IMR-90 (cell line): ENCODE results near the gene ZNF425. TPM values are rescaled to one million over a fixed set of nuclear protein-coding genes. Genes with fewer than 3 reads are reported as not detected.

ENCODE experiments used
- ATAC-seq: fragments of 200-7000 bp; cut with Tn5 transposase; 2 replicates; pipeline ENCODE4 v1.9.1; 2020; ENCODE audit warnings: low read depth, mild to moderate bottlenecking, moderate library complexity
- BruUV-seq: library from RNA; stranded (reverse); fragments of 400-500 nt; replicated peaks from 2 replicates; lab custom pipeline; 2021; lab: Mats Ljungman, UMichigan
- CTCF ChIA-PET: fragments of 300-600 bp; formaldehyde crosslinking; extraction: SDS; loops from one replicate; lab custom pipeline; 2021; ENCODE audit warnings: antibody characterized with exemption; lab: Yijun Ruan, JAX
- POLR2A ChIA-PET: fragments of 300-600 bp; sonication (Branson Sonifier 250); formaldehyde crosslinking; loops from one replicate; lab custom pipeline; 2022; ENCODE audit warnings: antibody characterized with exemption; ENCODE audit not compliant: unreplicated experiment; lab: Charles Lee
- DNase-seq: peaks from one replicate; pipeline ENCODE4 v3.0.0; 2013
- H2AFZ ChIP-seq: replicated peaks from 2 replicates; pipeline ENCODE3; 2013; ENCODE audit warnings: low read length, mild to moderate bottlenecking; ENCODE audit not compliant: poor library complexity
- H2AK5ac ChIP-seq: 2 replicates; pipeline ENCODE4 v1.6.1; 2013; ENCODE audit warnings: low read depth, low read length, inconsistent platforms
- H2AK9ac ChIP-seq: replicated peaks from 2 replicates; pipeline ENCODE3; 2013; ENCODE audit warnings: mild to moderate bottlenecking, low read depth, low read length, moderate library complexity; ENCODE audit not compliant: poor library complexity
- H2BK120ac ChIP-seq: 2 replicates; pipeline ENCODE4 v1.6.1; 2013; ENCODE audit warnings: low read depth, low read length, inconsistent platforms
- H2BK15ac ChIP-seq: 3 replicates; pipeline ENCODE4 v1.6.1; 2013; ENCODE audit warnings: low read depth, low read length, inconsistent platforms
- H2BK20ac ChIP-seq: 2 replicates; pipeline ENCODE4 v1.6.1; 2013; ENCODE audit warnings: low read depth, mild to moderate bottlenecking, inconsistent platforms, low read length, moderate library complexity
- H2BK5ac ChIP-seq: 2 replicates; pipeline ENCODE4 v1.6.1; 2013; ENCODE audit warnings: mild to moderate bottlenecking, low read depth, low read length, inconsistent platforms; ENCODE audit not compliant: poor library complexity, severe bottlenecking
- H3K14ac ChIP-seq: replicated peaks from 2 replicates; pipeline ENCODE4 v1.6.1; 2013; ENCODE audit warnings: low read depth, low read length, inconsistent platforms
- H3K18ac ChIP-seq: 2 replicates; pipeline ENCODE4 v1.6.1; 2013; ENCODE audit warnings: low read depth, low read length, control low read depth
- H3K23ac ChIP-seq: 2 replicates; pipeline ENCODE4 v1.6.1; 2013; ENCODE audit warnings: low read depth, low read length, inconsistent platforms
- H3K27ac ChIP-seq: 2 replicates; pipeline ENCODE4 v1.5.1; 2013; ENCODE audit warnings: mild to moderate bottlenecking, control low read depth, low read length; ENCODE audit not compliant: insufficient read depth
- H3K27me3 ChIP-seq: 2 replicates; pipeline ENCODE4 v1.6.1; 2013; ENCODE audit warnings: low read length; ENCODE audit not compliant: control insufficient read depth, insufficient read depth
- H3K36me3 ChIP-seq: 2 replicates; pipeline ENCODE4 v1.6.1; 2013; ENCODE audit warnings: low read length, mixed read lengths; ENCODE audit not compliant: control insufficient read depth, insufficient read depth
- H3K4ac ChIP-seq: 2 replicates; pipeline ENCODE4 v1.6.1; 2013; ENCODE audit warnings: low read depth, low read length, inconsistent platforms
- H3K4me1 ChIP-seq: 2 replicates; pipeline ENCODE4 v1.6.1; 2013; ENCODE audit warnings: low read length, mixed read lengths; ENCODE audit not compliant: control insufficient read depth, insufficient read depth
- H3K4me2 ChIP-seq: 2 replicates; pipeline ENCODE4 v1.6.1; 2013; ENCODE audit warnings: low read depth, mild to moderate bottlenecking, control low read depth, low read length, moderate library complexity
- H3K4me3 ChIP-seq: 2 replicates; pipeline ENCODE4 v1.5.1; 2013; ENCODE audit warnings: low read depth, mild to moderate bottlenecking, control low read depth, low read length, moderate library complexity; ENCODE audit not compliant: insufficient read depth
- H3K56ac ChIP-seq: 2 replicates; pipeline ENCODE4 v1.6.1; 2013; ENCODE audit warnings: low read length, inconsistent platforms; ENCODE audit not compliant: insufficient read depth; ENCODE audit errors: extremely low read depth
- H3K79me1 ChIP-seq, 2 experiments: 2 replicates each; pipeline ENCODE4 v1.6.1; 2013; ENCODE audit warnings: low read length in 2 of 2, inconsistent platforms in 1 of 2, low read depth in 1 of 2
- H3K9ac ChIP-seq: 2 replicates; pipeline ENCODE4 v1.6.1; 2013; ENCODE audit warnings: low read depth, low read length, control low read depth
- H3K9me1 ChIP-seq: 2 replicates; pipeline ENCODE4 v1.6.1; 2013; ENCODE audit warnings: low read length, inconsistent platforms; ENCODE audit not compliant: insufficient read depth
- H3K9me3 ChIP-seq: 2 replicates; pipeline ENCODE4 v1.6.1; 2013; ENCODE audit warnings: low read length; ENCODE audit not compliant: control insufficient read depth, insufficient read depth
- H4K20me1 ChIP-seq: 2 replicates; pipeline ENCODE4 v1.6.1; 2013; ENCODE audit warnings: low read length, inconsistent platforms; ENCODE audit not compliant: insufficient read depth
- H4K5ac ChIP-seq: 2 replicates; pipeline ENCODE4 v1.6.1; 2013; ENCODE audit warnings: mild to moderate bottlenecking, low read depth, low read length, control low read depth
- H4K8ac ChIP-seq, 2 experiments: 2 replicates each; pipeline ENCODE4 v1.6.1; 2013; ENCODE audit warnings: low read depth in 2 of 2, low read length in 2 of 2, control low read depth in 1 of 2, inconsistent platforms in 1 of 2
- H4K91ac ChIP-seq: 2 replicates; pipeline ENCODE4 v1.6.1; 2013; ENCODE audit warnings: low read depth, low read length, inconsistent platforms; ENCODE audit not compliant: insufficient read depth
- BHLHE40 ChIP-seq: fragments of 150-350 bp; IDR thresholded peaks from 2 replicates; pipeline ENCODE4 v1.6.1; 2016; ENCODE audit warnings: mild to moderate bottlenecking, low read depth, low read length
- CEBPB ChIP-seq: IDR thresholded peaks from 2 replicates; pipeline ENCODE4 v1.6.1; 2012; ENCODE audit warnings: low read depth, low read length, improper control_type of control experiment
- CHD1 ChIP-seq: IDR thresholded peaks from 2 replicates; pipeline ENCODE4 v1.6.1; 2012; ENCODE audit warnings: low read depth, low read length, improper control_type of control experiment
- FOS ChIP-seq: fragments of 150-350 bp; IDR thresholded peaks from 2 replicates; pipeline ENCODE4 v1.6.1; 2016; ENCODE audit warnings: low read depth, low read length
- MAFK ChIP-seq: IDR thresholded peaks from 2 replicates; pipeline ENCODE4 v1.6.1; 2012; ENCODE audit warnings: low read depth, low read length, improper control_type of control experiment
- MAZ ChIP-seq: IDR thresholded peaks from 2 replicates; pipeline ENCODE4 v1.6.1; 2012; ENCODE audit warnings: low read depth, mild to moderate bottlenecking, low read length, improper control_type of control experiment, moderate library complexity, borderline replicate concordance
- MXI1 ChIP-seq: IDR thresholded peaks from 2 replicates; pipeline ENCODE4 v1.6.1; 2012; ENCODE audit warnings: low read depth, mild to moderate bottlenecking, low read length, moderate library complexity, borderline replicate concordance
- NFE2L2 ChIP-seq: fragments of 150-350 bp; IDR thresholded peaks from 2 replicates; pipeline ENCODE4 v1.6.1; 2016; ENCODE audit warnings: low read depth, mild to moderate bottlenecking, low read length
- POLR2A ChIP-seq: IDR thresholded peaks from 2 replicates; pipeline ENCODE4 v1.6.1; 2012; ENCODE audit warnings: mild to moderate bottlenecking, low read depth, low read length
- RAD21 ChIP-seq: IDR thresholded peaks from 2 replicates; pipeline ENCODE4 v1.6.1; 2012; ENCODE audit warnings: low read length, improper control_type of control experiment
- RCOR1 ChIP-seq: IDR thresholded peaks from 2 replicates; pipeline ENCODE4 v1.6.1; 2012; ENCODE audit warnings: mild to moderate bottlenecking, low read length, improper control_type of control experiment; ENCODE audit not compliant: insufficient replicate concordance
- RFX5 ChIP-seq: IDR thresholded peaks from 2 replicates; pipeline ENCODE4 v1.8.0; 2012; ENCODE audit warnings: low read depth, mild to moderate bottlenecking, low read length, moderate library complexity
- SMC3 ChIP-seq: fragments of 150-350 bp; IDR thresholded peaks from 2 replicates; pipeline ENCODE4 v1.6.1; 2016; ENCODE audit warnings: low read depth, mild to moderate bottlenecking, antibody characterized with exemption, low read length, moderate library complexity
- WGBS, 2 experiments: methylation state at CpG; one replicate each; pipeline versions ENCODE4 v1.1.5 to v1.1.7; 2013; ENCODE audit warnings: missing lambda C conversion rate in 2 of 2; ENCODE audit not compliant: insufficient read length in 1 of 2; ENCODE audit errors: extremely low coverage in 2 of 2; 5-methylcytosine and 5-hydroxymethylcytosine counted together
- dilution Hi-C: fragments of 300-500 bp; cut with HindIII; formaldehyde crosslinking; loops from one replicate; pipeline ENCODE4 v1.14.3; 2018; ENCODE audit warnings: low sequenced_read_pairs; ENCODE audit not compliant: unreplicated experiment
- in situ Hi-C: fragments of 300-500 bp; cut with MboI; formaldehyde crosslinking; loops from 3 replicates; pipeline ENCODE4 v1.14.3; 2019; ENCODE audit warnings: low sequenced_read_pairs, inconsistent platforms, mixed read lengths
- intact Hi-C: fragments of 100-400 bp; cut with micrococcal nuclease; formaldehyde crosslinking; loops from 2 replicates; pipeline ENCODE4 v1.10.0; 2022
- polyA plus RNA-seq, 3 experiments: library from polyadenylated mRNA; depleted of rRNA; stranded (reverse); fragments of >200 nt; gene quantifications; 2 replicates each; pipeline ENCODE4 v1.2.3, GENCODE V29; 2012; ENCODE audit warnings: low replicate concordance in 1 of 3
- total RNA-seq: library from RNA; depleted of rRNA; stranded (reverse); fragments of >200 nt; gene quantifications from 2 replicates; pipeline ENCODE4 v1.2.3, GENCODE V29; 2012
- TF ChIP-seq, protein P1 (sequence below): conservative IDR thresholded peaks from 2 replicates; pipeline ENCODE4 v1.5.1; 2012; ENCODE audit warnings: mild to moderate bottlenecking, low read depth, low read length, improper control_type of control experiment
- TF ChIP-seq, protein P2 (sequence below): fragments of 150-350 bp; IDR thresholded peaks from 2 replicates; pipeline ENCODE4 v1.6.1; 2016; ENCODE audit warnings: low read depth, mild to moderate bottlenecking, low read length, moderate library complexity, borderline replicate concordance
- TF ChIP-seq, protein P3 (sequence below): fragments of 150-350 bp; IDR thresholded peaks from 2 replicates; pipeline ENCODE4 v1.6.1; 2017; ENCODE audit warnings: mild to moderate bottlenecking, antibody characterized with exemption, low read length, low read depth

ZNF425 gene
- total and polyA plus RNA-seq, 2 of the 4 experiments (the other 2 are of a cell fraction): 1.2 to 2.3 TPM

DNA sequence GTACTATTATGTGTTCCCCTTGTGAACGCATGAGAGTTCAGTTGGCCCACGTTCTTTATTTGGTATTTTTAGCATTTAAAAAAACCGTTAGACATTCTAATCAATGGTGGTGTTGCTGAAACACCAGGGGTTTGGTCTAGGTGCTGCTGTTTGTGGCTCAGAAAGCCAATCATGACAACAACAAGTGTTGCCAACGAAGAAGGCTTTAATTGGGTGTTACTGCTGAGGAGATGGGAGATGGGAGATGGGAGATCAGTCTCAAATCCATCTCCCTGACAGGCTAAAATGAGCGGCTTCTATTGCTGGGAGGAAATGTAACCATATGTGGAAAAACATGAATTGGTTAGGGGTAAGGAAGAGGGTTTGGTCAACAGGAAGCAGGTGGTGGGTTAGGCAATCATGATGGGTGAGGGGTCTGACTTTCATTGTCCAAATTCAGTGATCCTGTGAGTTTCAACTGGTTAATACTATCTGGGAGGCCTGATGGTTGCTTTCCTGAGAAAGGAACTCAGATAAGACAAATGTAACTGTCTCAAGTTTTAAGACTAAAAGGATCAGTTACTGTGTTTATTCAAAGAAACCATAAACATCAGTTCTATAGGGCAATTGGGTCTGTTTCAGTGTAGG lies 4.6 kb upstream of the ZNF425 start:
- Histone ChIP-seq H3K36me3 (peaks cover 9% of the 10 kb centered on the region), H4K8ac (no peak overlapping the region), H3K9me3 (peaks cover 4% of the 10 kb centered on the region), H3K79me1 (peaks cover 18 to 28% of the 10 kb centered on the region in 2 experiments), H3K4me2 (no peak overlapping the region), H3K9ac (no peak overlapping the region), H2AK9ac (no peak overlapping the region), H3K4me1 (peaks cover 3% of the 10 kb centered on the region), H2BK120ac (no peak overlapping the region), H3K27ac (no peak overlapping the region), H4K5ac (no peak overlapping the region), H3K27me3 (no peaks in the 10 kb centered on the region), H2BK20ac (no peak overlapping the region), H3K56ac (no peak overlapping the region), H4K20me1 (no peaks in the 10 kb centered on the region), H2BK5ac (no peak overlapping the region), H3K14ac (no peak overlapping the region), H4K91ac (no peak overlapping the region), H3K4me3 (no peak overlapping the region), H3K18ac (no peak overlapping the region), H3K9me1 (no peaks in the 10 kb centered on the region; the same call in 1 of the 2 replicates), H3K4ac (no peak overlapping the region), H2AFZ (no peak overlapping the region), H3K23ac (no peak overlapping the region), H2AK5ac (no peak overlapping the region), H2BK15ac (no peak overlapping the region)
- ATAC-seq: no peak
- 81% methylated on average over 2 of the region's 5 CpGs; no CpG with 5 or more reads in 1 of the 2 experiments for WGBS, 2 experiments
- in situ Hi-C loops (no loop called here), dilution Hi-C loops (no loop called here), intact Hi-C loops (no loop called here)
- CTCF ChIA-PET: no interaction called here
- POLR2A ChIA-PET: no interaction called here
- TF ChIP-seq, protein P1, sequence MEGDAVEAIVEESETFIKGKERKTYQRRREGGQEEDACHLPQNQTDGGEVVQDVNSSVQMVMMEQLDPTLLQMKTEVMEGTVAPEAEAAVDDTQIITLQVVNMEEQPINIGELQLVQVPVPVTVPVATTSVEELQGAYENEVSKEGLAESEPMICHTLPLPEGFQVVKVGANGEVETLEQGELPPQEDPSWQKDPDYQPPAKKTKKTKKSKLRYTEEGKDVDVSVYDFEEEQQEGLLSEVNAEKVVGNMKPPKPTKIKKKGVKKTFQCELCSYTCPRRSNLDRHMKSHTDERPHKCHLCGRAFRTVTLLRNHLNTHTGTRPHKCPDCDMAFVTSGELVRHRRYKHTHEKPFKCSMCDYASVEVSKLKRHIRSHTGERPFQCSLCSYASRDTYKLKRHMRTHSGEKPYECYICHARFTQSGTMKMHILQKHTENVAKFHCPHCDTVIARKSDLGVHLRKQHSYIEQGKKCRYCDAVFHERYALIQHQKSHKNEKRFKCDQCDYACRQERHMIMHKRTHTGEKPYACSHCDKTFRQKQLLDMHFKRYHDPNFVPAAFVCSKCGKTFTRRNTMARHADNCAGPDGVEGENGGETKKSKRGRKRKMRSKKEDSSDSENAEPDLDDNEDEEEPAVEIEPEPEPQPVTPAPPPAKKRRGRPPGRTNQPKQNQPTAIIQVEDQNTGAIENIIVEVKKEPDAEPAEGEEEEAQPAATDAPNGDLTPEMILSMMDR: no peak
- TF ChIP-seq RFX5: no peak
- TF ChIP-seq NFE2L2: no peak
- TF ChIP-seq BHLHE40: no peak
- TF ChIP-seq, protein P2, sequence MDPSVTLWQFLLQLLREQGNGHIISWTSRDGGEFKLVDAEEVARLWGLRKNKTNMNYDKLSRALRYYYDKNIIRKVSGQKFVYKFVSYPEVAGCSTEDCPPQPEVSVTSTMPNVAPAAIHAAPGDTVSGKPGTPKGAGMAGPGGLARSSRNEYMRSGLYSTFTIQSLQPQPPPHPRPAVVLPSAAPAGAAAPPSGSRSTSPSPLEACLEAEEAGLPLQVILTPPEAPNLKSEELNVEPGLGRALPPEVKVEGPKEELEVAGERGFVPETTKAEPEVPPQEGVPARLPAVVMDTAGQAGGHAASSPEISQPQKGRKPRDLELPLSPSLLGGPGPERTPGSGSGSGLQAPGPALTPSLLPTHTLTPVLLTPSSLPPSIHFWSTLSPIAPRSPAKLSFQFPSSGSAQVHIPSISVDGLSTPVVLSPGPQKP: no peak
- no peak for TF ChIP-seq FOS
- no peak for TF ChIP-seq MAFK
- no peak for TF ChIP-seq MXI1
- TF ChIP-seq, protein P3, sequence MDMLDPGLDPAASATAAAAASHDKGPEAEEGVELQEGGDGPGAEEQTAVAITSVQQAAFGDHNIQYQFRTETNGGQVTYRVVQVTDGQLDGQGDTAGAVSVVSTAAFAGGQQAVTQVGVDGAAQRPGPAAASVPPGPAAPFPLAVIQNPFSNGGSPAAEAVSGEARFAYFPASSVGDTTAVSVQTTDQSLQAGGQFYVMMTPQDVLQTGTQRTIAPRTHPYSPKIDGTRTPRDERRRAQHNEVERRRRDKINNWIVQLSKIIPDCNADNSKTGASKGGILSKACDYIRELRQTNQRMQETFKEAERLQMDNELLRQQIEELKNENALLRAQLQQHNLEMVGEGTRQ: no peak
- no peak for TF ChIP-seq SMC3
- TF ChIP-seq CEBPB: no peak
- no peak for TF ChIP-seq POLR2A
- no peak for TF ChIP-seq RCOR1
- no peak for TF ChIP-seq RAD21
- no peak for TF ChIP-seq CHD1
- TF ChIP-seq MAZ: no peak
- DNase-seq: no peak
- BruUV-seq: no TSS peak
